ENCODE data around the gene PLA2G6. TPM values are rescaled to one million over a fixed set of nuclear protein-coding genes. Genes with fewer than 3 reads are reported as not detected.

PLA2G6 gene
- total RNA-seq, 1 donor from 2014 or later, result 16.3 TPM

- no peak for DNase-seq (ENCODE audit: low spot score)
- H3K27me3 Mint-ChIP-seq (ENCODE audit: low read depth), result no peaks in the 10 kb centered on the region
- no peak overlapping the region for H3K27ac Mint-ChIP-seq (ENCODE audit: unreplicated experiment)
- no peak overlapping the region for H3K4me3 Mint-ChIP-seq (ENCODE audit: unreplicated experiment)
- H3K4me1 Mint-ChIP-seq (ENCODE audit: low read depth), result peaks cover 33% of the 10 kb centered on the region
- no peak for TF ChIP-seq CTCF (IDR thresholded peaks at IDR 0.05)
- no peaks in the 10 kb centered on the region for H3K9me3 Mint-ChIP-seq (ENCODE audit: low read depth)
- no peaks in the 10 kb centered on the region for H3K36me3 Mint-ChIP-seq (ENCODE audit: low read depth)
Observed at GRCh38 chr22:38199826-38200559, 18.4 kb upstream of the PLA2G6 start.

- Mint-ChIP-seq H3K9me3 (ENCODE audit: low read depth) (no peaks in the 10 kb centered on the region), H3K27ac (ENCODE audit: unreplicated experiment) (no peak overlapping the region), H3K27me3 (ENCODE audit: low read depth) (no peaks in the 10 kb centered on the region), H3K4me3 (ENCODE audit: unreplicated experiment) (no peak overlapping the region), H3K36me3 (ENCODE audit: low read depth) (no peaks in the 10 kb centered on the region), H3K4me1 (ENCODE audit: low read depth) (peaks cover 25% of the 10 kb centered on the region)
- no peak for DNase-seq (ENCODE audit: low spot score)
- no peak for TF ChIP-seq CTCF (IDR thresholded peaks at IDR 0.05)
Observed at GRCh38 chr22:38196791-38197419, 15.3 kb upstream of the PLA2G6 start.

- Mint-ChIP-seq H3K9me3 (ENCODE audit: low read depth) (no peaks in the 10 kb centered on the region), H3K27me3 (ENCODE audit: low read depth) (no peaks in the 10 kb centered on the region), H3K36me3 (ENCODE audit: low read depth) (no peaks in the 10 kb centered on the region), H3K27ac (ENCODE audit: unreplicated experiment) (no peak overlapping the region), H3K4me3 (ENCODE audit: unreplicated experiment) (no peak overlapping the region), H3K4me1 (ENCODE audit: low read depth) (peaks cover 23% of the 10 kb centered on the region)
- no peak for TF ChIP-seq CTCF (IDR thresholded peaks at IDR 0.05)
- DNase-seq (ENCODE audit: low spot score), result no peak
Observed at GRCh38 chr22:38193580-38193979, 11.9 kb upstream of the PLA2G6 start.

GRCh38 chr22:38192475-38192863 is 10.8 kb upstream of the PLA2G6 start:
- no peak overlapping the region for H3K4me3 Mint-ChIP-seq (ENCODE audit: unreplicated experiment)
- TF ChIP-seq CTCF (IDR thresholded peaks at IDR 0.05), result no peak

DNA sequence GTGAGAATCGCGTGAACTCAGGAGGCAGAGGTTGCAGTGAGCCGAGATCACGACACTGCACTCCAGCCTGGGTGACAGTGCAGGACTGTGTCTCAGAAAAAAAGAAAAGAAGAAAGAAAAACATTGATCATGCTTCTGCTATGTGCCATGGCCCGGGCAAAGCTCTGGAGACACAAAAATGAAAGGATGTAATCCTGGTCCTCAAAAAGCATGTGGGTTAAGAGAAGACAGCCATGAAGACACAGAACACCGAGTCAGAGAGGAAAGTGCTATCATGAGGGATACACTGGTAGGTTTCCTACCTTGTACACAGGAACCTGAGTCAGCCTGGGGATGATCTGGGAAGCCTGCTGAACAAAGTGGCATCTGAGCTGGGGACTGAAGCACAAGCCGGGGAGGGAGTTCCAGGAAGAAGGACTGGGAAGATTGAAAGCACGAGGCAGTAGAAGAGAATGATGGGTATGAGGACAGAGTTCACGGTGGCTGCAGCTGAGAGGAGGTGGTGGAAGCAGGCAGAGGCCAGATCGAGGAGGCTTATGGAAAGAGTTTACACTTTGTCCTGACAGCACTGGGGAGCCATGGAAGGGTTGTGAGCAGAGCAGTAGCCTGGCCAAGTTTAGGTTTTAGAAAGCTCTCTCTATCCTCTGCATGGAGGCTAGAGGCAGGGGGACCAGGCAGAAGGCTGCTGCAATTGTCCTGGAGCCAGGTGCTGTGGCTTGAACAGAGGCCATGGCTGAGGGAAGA is 10.3 kb upstream of the PLA2G6 start:
- Mint-ChIP-seq H3K4me3 (ENCODE audit: unreplicated experiment) (peak overlapping the region; percentile 5), H3K36me3 (ENCODE audit: low read depth) (no peaks in the 10 kb centered on the region), H3K27me3 (ENCODE audit: low read depth) (no peaks in the 10 kb centered on the region), H3K9me3 (ENCODE audit: low read depth) (no peaks in the 10 kb centered on the region), H3K4me1 (ENCODE audit: low read depth) (peaks cover 23% of the 10 kb centered on the region), H3K27ac (ENCODE audit: unreplicated experiment) (peak overlapping the region; percentile 84)
- no peak for TF ChIP-seq CTCF (IDR thresholded peaks at IDR 0.05)
- no peak for DNase-seq (ENCODE audit: low spot score)

More at GRCh38 chr22:38192475-38192863, 10.8 kb upstream of the PLA2G6 start:
- Mint-ChIP-seq H3K36me3 (ENCODE audit: low read depth) (no peaks in the 10 kb centered on the region), H3K27me3 (ENCODE audit: low read depth) (no peaks in the 10 kb centered on the region), H3K9me3 (ENCODE audit: low read depth) (no peaks in the 10 kb centered on the region), H3K27ac (ENCODE audit: unreplicated experiment) (peak overlapping the region; percentile 84), H3K4me1 (ENCODE audit: low read depth) (peaks cover 23% of the 10 kb centered on the region)
- no peak for DNase-seq (ENCODE audit: low spot score)

Measured in chondrocyte (in vitro differentiated cells).